H9 (cell line): ENCODE measurements around the gene RASA3. TPM values are rescaled to one million over a fixed set of nuclear protein-coding genes. Genes with fewer than 3 reads are reported as not detected.

Source experiments
- DNase-seq: peaks from one replicate; pipeline ENCODE4 v3.0.0-alpha.2; 2017
- H2AFZ ChIP-seq: one replicate; pipeline ENCODE4 v1.6.1; 2013; ENCODE audit warnings: mild to moderate bottlenecking, low read length, control low read depth, moderate library complexity
- H2AK5ac ChIP-seq: 2 replicates; pipeline ENCODE4 v1.6.1; 2013; ENCODE audit warnings: low read length, control low read depth, mixed read lengths; ENCODE audit not compliant: insufficient read length
- H2BK120ac ChIP-seq: one replicate; pipeline ENCODE4 v1.6.1; 2013; ENCODE audit warnings: low read depth, mild to moderate bottlenecking, low read length, control low read depth, inconsistent platforms; ENCODE audit not compliant: poor library complexity, severe bottlenecking
- H2BK12ac ChIP-seq: 2 replicates; pipeline ENCODE4 v1.6.1; 2013; ENCODE audit warnings: low read length, control low read depth, mixed read lengths, low read depth; ENCODE audit not compliant: insufficient read length
- H2BK15ac ChIP-seq: 2 replicates; pipeline ENCODE4 v1.6.1; 2013; ENCODE audit warnings: low read depth, low read length, control low read depth
- H2BK20ac ChIP-seq: one replicate; pipeline ENCODE4 v1.6.1; 2013; ENCODE audit warnings: low read depth, mild to moderate bottlenecking, low read length, control low read depth, inconsistent platforms; ENCODE audit not compliant: poor library complexity, severe bottlenecking
- H2BK5ac ChIP-seq: 2 replicates; pipeline ENCODE4 v1.6.1; 2013; ENCODE audit warnings: low read length, control low read depth, mixed read lengths; ENCODE audit not compliant: insufficient read length
- H3K14ac ChIP-seq: 2 replicates; pipeline ENCODE4 v1.6.1; 2013; ENCODE audit warnings: low read length, control low read depth; ENCODE audit not compliant: insufficient read depth
- H3K18ac ChIP-seq: 2 replicates; pipeline ENCODE4 v1.6.1; 2013; ENCODE audit warnings: low read depth, mild to moderate bottlenecking, mixed read lengths, low read length, control low read depth; ENCODE audit not compliant: insufficient read length
- H3K23ac ChIP-seq: 2 replicates; pipeline ENCODE4 v1.6.1; 2013; ENCODE audit warnings: low read length, control low read depth, mixed read lengths, low read depth; ENCODE audit not compliant: insufficient read length
- H3K23me2 ChIP-seq: 2 replicates; pipeline ENCODE4 v1.6.1; 2013; ENCODE audit warnings: low read depth, mild to moderate bottlenecking, mixed read lengths, low read length, control low read depth; ENCODE audit not compliant: insufficient read length, poor library complexity, severe bottlenecking
- H3K27ac ChIP-seq: 2 replicates; pipeline ENCODE4 v1.5.1; 2013; ENCODE audit warnings: low read length, control low read depth, mixed read lengths, low read depth; ENCODE audit not compliant: insufficient read length
- H3K27me3 ChIP-seq: 2 replicates; pipeline ENCODE4 v1.6.1; 2013; ENCODE audit warnings: low read length, control low read depth, inconsistent platforms; ENCODE audit not compliant: insufficient read depth
- H3K4ac ChIP-seq: 2 replicates; pipeline ENCODE4 v1.6.1; 2013; ENCODE audit warnings: low read depth, mild to moderate bottlenecking, control low read depth, inconsistent platforms, low read length, moderate library complexity
- H3K4me1 ChIP-seq: 2 replicates; pipeline ENCODE4 v1.6.1; 2013; ENCODE audit warnings: low read length, control low read depth, inconsistent platforms; ENCODE audit not compliant: insufficient read depth
- H3K4me2 ChIP-seq: 2 replicates; pipeline ENCODE4 v1.6.1; 2013; ENCODE audit warnings: low read length, control low read depth, mixed read lengths; ENCODE audit not compliant: insufficient read length, insufficient read depth
- H3K56ac ChIP-seq: 2 replicates; pipeline ENCODE4 v1.6.1; 2013; ENCODE audit warnings: low read depth, mild to moderate bottlenecking, mixed read lengths, low read length, control low read depth; ENCODE audit not compliant: insufficient read length
- H3K79me1 ChIP-seq: 2 replicates; pipeline ENCODE4 v1.6.1; 2013; ENCODE audit warnings: low read depth, mild to moderate bottlenecking, moderate library complexity, low read length, control low read depth, inconsistent platforms; ENCODE audit not compliant: insufficient read depth, poor library complexity, severe bottlenecking
- H3K79me2 ChIP-seq: 2 replicates; pipeline ENCODE4 v1.6.1; 2013; ENCODE audit warnings: low read length, control low read depth, inconsistent platforms; ENCODE audit not compliant: insufficient read depth
- H3K9ac ChIP-seq: 2 replicates; pipeline ENCODE4 v1.6.1; 2013; ENCODE audit warnings: low read length, control low read depth, mixed read lengths; ENCODE audit not compliant: insufficient read length; ENCODE audit errors: extremely low read depth
- H3K9me3 ChIP-seq: one replicate; pipeline ENCODE4 v1.6.1; 2013; ENCODE audit warnings: low read depth, low read length, inconsistent platforms; ENCODE audit not compliant: control insufficient read depth
- H3T11ph ChIP-seq: one replicate; pipeline ENCODE4 v1.6.1; 2013; ENCODE audit warnings: mild to moderate bottlenecking, low read length, control low read depth, inconsistent platforms
- H4K20me1 ChIP-seq: one replicate; pipeline ENCODE4 v1.6.1; 2013; ENCODE audit not compliant: control insufficient read depth, insufficient read length, insufficient read depth
- H4K5ac ChIP-seq: 2 replicates; pipeline ENCODE4 v1.6.1; 2013; ENCODE audit warnings: low read depth, mild to moderate bottlenecking, mixed read lengths, low read length, control low read depth; ENCODE audit not compliant: insufficient read length
- H4K8ac ChIP-seq: replicated peaks from 2 replicates; pipeline ENCODE4 v1.6.1; 2013; ENCODE audit warnings: low read length, control low read depth, mixed read lengths, low read depth; ENCODE audit not compliant: insufficient read length
- H4K91ac ChIP-seq: 2 replicates; pipeline ENCODE4 v1.6.1; 2013; ENCODE audit warnings: low read depth, mild to moderate bottlenecking, moderate library complexity, mixed read lengths, low read length, control low read depth; ENCODE audit not compliant: insufficient read length
- H3K27ac Mint-ChIP-seq, 3 experiments: 2 replicates in 2 of 3; 3 replicates in 1 of 3; pipeline ENCODE4 v1.8.0; 2020 to 2021; ENCODE audit warnings: mixed read lengths in 3 of 3, mild to moderate bottlenecking in 1 of 3, moderate library complexity in 1 of 3
- H3K27me3 Mint-ChIP-seq: 2 replicates; pipeline ENCODE4 v1.8.0; 2021; ENCODE audit warnings: low read depth, mild to moderate bottlenecking, moderate library complexity, mixed read lengths
- H3K36me3 Mint-ChIP-seq, 3 experiments: 2 replicates in 2 of 3; 3 replicates in 1 of 3; pipeline ENCODE4 v1.8.0; 2020 to 2021; ENCODE audit warnings: low read depth in 3 of 3, mixed read lengths in 3 of 3; ENCODE audit not compliant: insufficient read depth in 1 of 3
- H3K4me1 Mint-ChIP-seq, 2 experiments: 2 replicates each; pipeline ENCODE4 v1.8.0; 2020; ENCODE audit warnings: mixed read lengths in 2 of 2
- H3K4me3 Mint-ChIP-seq, 2 experiments: 2 replicates in 1 of 2; 3 replicates in 1 of 2; pipeline ENCODE4 v1.8.0; 2020 to 2021; ENCODE audit warnings: mild to moderate bottlenecking in 2 of 2, mixed read lengths in 2 of 2, moderate library complexity in 1 of 2
- H3K9me3 Mint-ChIP-seq, 2 experiments: 2 replicates in 1 of 2; 3 replicates in 1 of 2; pipeline ENCODE4 v1.8.0; 2020; ENCODE audit warnings: mild to moderate bottlenecking in 2 of 2, mixed read lengths in 2 of 2, moderate library complexity in 1 of 2
- WGBS: extraction: QIAGEN DNeasy Blood & Tissue Kit; methylation state at CpG from one replicate; pipeline ENCODE4 v1.1.7; 2013; ENCODE audit warnings: missing lambda C conversion rate, low lambda C conversion rate, mixed read lengths; ENCODE audit not compliant: insufficient read length; ENCODE audit errors: extremely low coverage; 5-methylcytosine and 5-hydroxymethylcytosine counted together
- total RNA-seq: library from RNA; stranded (reverse); gene quantifications from 2 replicates; pipeline ENCODE4 v1.2.1, GENCODE V29; 2021
- TF ChIP-seq, protein P1 (sequence below): fragments of 200-600 bp; sonication (generic); conservative IDR thresholded peaks from 3 replicates; pipeline ENCODE4 v1.8.0; 2021; ENCODE audit warnings: antibody characterized with exemption, mild to moderate bottlenecking

RASA3 gene
- total RNA-seq, 1 experiment from 2014 or later: 12.3 TPM

DNA sequence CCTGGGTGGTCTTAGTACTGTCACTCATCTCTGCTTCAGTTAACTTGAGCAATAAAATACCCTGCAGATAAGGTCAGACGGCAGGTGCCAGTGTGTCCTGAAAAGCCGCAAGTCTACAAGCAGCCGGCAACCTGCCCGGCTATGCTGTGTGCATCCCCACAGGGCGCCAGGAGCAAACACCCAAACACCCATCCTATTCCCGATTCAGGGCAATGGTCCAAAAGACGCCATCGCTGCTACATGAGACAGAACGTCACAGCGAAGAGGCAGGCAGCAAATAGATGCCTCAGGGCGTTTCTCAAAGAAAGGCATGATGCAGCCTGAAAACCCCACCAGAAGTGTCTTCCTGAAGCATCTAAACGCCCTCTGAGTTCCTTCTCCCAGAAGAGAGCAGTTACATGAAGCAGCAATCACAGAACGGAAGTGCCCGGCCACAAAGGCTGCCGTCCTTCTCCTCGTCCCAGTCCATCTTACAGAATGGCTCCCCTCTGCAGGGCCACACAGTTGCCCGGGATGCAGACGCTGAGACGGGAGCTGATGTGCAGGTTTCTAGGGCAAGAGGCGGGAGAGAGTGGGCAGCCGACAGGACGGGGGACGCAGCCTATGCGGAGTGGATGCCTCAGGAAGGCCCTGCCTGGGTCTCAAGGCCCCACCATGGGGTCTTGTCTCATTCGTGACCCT, 35.1 kb downstream of the RASA3 start:
- no CpG with 5 or more reads among the region's 25 CpGs for WGBS
- H3K14ac ChIP-seq: no peak overlapping the region
- no peaks in the 10 kb centered on the region; the same call in 1 of the 2 replicates for H3K27me3 Mint-ChIP-seq
- H3K9me3 ChIP-seq: no peaks in the 10 kb centered on the region
- H4K5ac ChIP-seq: no peak overlapping the region
- no peaks in the 10 kb centered on the region for H3K23me2 ChIP-seq
- no peak overlapping the region for H2BK15ac ChIP-seq
- H2AK5ac ChIP-seq: no peak overlapping the region
- H3K4ac ChIP-seq: no peak overlapping the region
- H2BK12ac ChIP-seq: no peak overlapping the region
- no peak overlapping the region for H2BK120ac ChIP-seq
- no peak overlapping the region for H4K8ac ChIP-seq
- H4K91ac ChIP-seq: no peak overlapping the region
- peak overlapping the region; percentile 20 to 86 (median 77); a peak in 4 of 7 replicates for H3K27ac Mint-ChIP-seq
- no peak for DNase-seq
- H3K4me1 ChIP-seq: no peaks in the 10 kb centered on the region
- H2AFZ ChIP-seq: no peak overlapping the region
- H3K27ac ChIP-seq: no peak overlapping the region
- H3K9me3 Mint-ChIP-seq: peaks cover 7 to 9% of the 10 kb centered on the region in 2 experiments
- no peak overlapping the region for H3K18ac ChIP-seq
- peaks cover 3% of the 10 kb centered on the region for H3K79me1 ChIP-seq
- no peak overlapping the region for H3T11ph ChIP-seq
- no peak overlapping the region for H3K4me3 Mint-ChIP-seq
- H3K56ac ChIP-seq: no peak overlapping the region
- H2BK20ac ChIP-seq: no peak overlapping the region
- H2BK5ac ChIP-seq: no peak overlapping the region
- H3K79me2 ChIP-seq: no peaks in the 10 kb centered on the region; the same call in 1 of the 2 replicates
- TF ChIP-seq, protein P1, sequence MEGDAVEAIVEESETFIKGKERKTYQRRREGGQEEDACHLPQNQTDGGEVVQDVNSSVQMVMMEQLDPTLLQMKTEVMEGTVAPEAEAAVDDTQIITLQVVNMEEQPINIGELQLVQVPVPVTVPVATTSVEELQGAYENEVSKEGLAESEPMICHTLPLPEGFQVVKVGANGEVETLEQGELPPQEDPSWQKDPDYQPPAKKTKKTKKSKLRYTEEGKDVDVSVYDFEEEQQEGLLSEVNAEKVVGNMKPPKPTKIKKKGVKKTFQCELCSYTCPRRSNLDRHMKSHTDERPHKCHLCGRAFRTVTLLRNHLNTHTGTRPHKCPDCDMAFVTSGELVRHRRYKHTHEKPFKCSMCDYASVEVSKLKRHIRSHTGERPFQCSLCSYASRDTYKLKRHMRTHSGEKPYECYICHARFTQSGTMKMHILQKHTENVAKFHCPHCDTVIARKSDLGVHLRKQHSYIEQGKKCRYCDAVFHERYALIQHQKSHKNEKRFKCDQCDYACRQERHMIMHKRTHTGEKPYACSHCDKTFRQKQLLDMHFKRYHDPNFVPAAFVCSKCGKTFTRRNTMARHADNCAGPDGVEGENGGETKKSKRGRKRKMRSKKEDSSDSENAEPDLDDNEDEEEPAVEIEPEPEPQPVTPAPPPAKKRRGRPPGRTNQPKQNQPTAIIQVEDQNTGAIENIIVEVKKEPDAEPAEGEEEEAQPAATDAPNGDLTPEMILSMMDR: no peak
- no peak overlapping the region for H3K9ac ChIP-seq
- peaks cover 5 to 16% (median 7%) of the 10 kb centered on the region in 3 experiments; a peak in 5 of 7 replicates for H3K36me3 Mint-ChIP-seq
- H3K4me1 Mint-ChIP-seq: peaks cover 9 to 18% of the 10 kb centered on the region in 2 experiments
- no peaks in the 10 kb centered on the region for H3K27me3 ChIP-seq
- no peak overlapping the region for H3K23ac ChIP-seq
- no peak overlapping the region for H3K4me2 ChIP-seq
- H4K20me1 ChIP-seq: no peaks in the 10 kb centered on the region
